Endothelial cell of umbilical vein (primary cell): ENCODE measurements around the gene CEP295NL. TPM values are rescaled to one million over a fixed set of nuclear protein-coding genes. Genes with fewer than 3 reads are reported as not detected.

Experiments
- BruUV-seq: library from RNA; stranded (reverse); fragments of 400-500 nt; replicated peaks from 2 replicates; lab custom pipeline; 2021; lab: Mats Ljungman, UMichigan
- CTCF ChIA-PET: fragments of 300-600, 350-600 bp; sonication (Branson Sonifier 250); formaldehyde crosslinking; loops from one replicate; lab custom pipeline; 2021; ENCODE audit warnings: antibody characterized with exemption, inconsistent platforms; lab: Charles Lee
- POLR2A ChIA-PET: fragments of 300-600, 350-600 bp; sonication (Branson Sonifier 250); formaldehyde crosslinking; loops from one replicate; lab custom pipeline; 2021; ENCODE audit warnings: antibody characterized with exemption, inconsistent platforms; lab: Charles Lee
- DNase-seq: peaks from one replicate; pipeline ENCODE4 v3.0.0-alpha.2; 2011; ENCODE audit warnings: low read depth, low spot score
- FAIRE-seq: peaks from 2 replicates; lab custom pipeline; 2011; peaks lifted over from hg19 to GRCh38; lab: Jason Lieb, UNC
- H2AFZ ChIP-seq: 2 replicates; pipeline ENCODE4 v1.6.0; 2012; ENCODE audit warnings: low read depth, low read length, control low read depth, inconsistent platforms
- H3K27ac ChIP-seq: 2 replicates; pipeline ENCODE4 v1.5.1; 2011; ENCODE audit warnings: low read depth, mild to moderate bottlenecking, control low read depth, low read length, moderate library complexity; ENCODE audit not compliant: insufficient read depth
- H3K27me3 ChIP-seq, 2 experiments: 2 replicates each; pipeline versions ENCODE4 v1.6.0 to v1.6.1; 2011; ENCODE audit warnings: low read length in 2 of 2, mixed read lengths in 1 of 2; ENCODE audit not compliant: control insufficient read depth in 2 of 2, insufficient read depth in 2 of 2
- H3K36me3 ChIP-seq, 2 experiments: 2 replicates in 1 of 2; 3 replicates in 1 of 2; pipeline ENCODE4 v1.5.1; 2011; ENCODE audit warnings: low read length in 2 of 2, mild to moderate bottlenecking in 1 of 2, moderate library complexity in 1 of 2; ENCODE audit not compliant: control insufficient read depth in 2 of 2, insufficient read depth in 2 of 2; ENCODE audit errors: extremely low read depth in 1 of 2
- H3K4me1 ChIP-seq: 3 replicates; pipeline ENCODE4 v1.5.1; 2011; ENCODE audit warnings: mild to moderate bottlenecking, low read length; ENCODE audit not compliant: control insufficient read depth, insufficient read depth; ENCODE audit errors: extremely low read depth
- H3K4me2 ChIP-seq: 2 replicates; pipeline ENCODE4 v1.6.1; 2011; ENCODE audit warnings: low read length, control low read depth, mixed read lengths; ENCODE audit not compliant: insufficient read depth
- H3K4me3 ChIP-seq, 3 experiments: fragments of 200-600 bp in 1 of 3; sonication (generic), shearing (Covaris generic) in 1 of 3; replicated peaks in 1 of 3; 2 replicates each; pipeline ENCODE4 v1.5.1; 2011 to 2016; ENCODE audit warnings: control low read depth in 3 of 3, low read length in 3 of 3, mild to moderate bottlenecking in 2 of 3, inconsistent platforms in 1 of 3, low read depth in 1 of 3, moderate library complexity in 1 of 3; ENCODE audit not compliant: insufficient read depth in 1 of 3
- H3K79me2 ChIP-seq: 2 replicates; pipeline ENCODE4 v1.6.0; 2012; ENCODE audit warnings: low read length, inconsistent platforms; ENCODE audit not compliant: control insufficient read depth, insufficient read depth
- H3K9ac ChIP-seq: replicated peaks from 2 replicates; pipeline ENCODE3; 2011; ENCODE audit warnings: low read length, control low read depth; ENCODE audit not compliant: insufficient read depth; ENCODE audit errors: extremely low read depth
- H3K9me1 ChIP-seq: replicated peaks from 3 replicates; pipeline ENCODE4 v1.6.0; 2011; ENCODE audit warnings: mild to moderate bottlenecking, low read length; ENCODE audit not compliant: control insufficient read depth, insufficient read depth; ENCODE audit errors: extremely low read depth
- H3K9me3 ChIP-seq: replicated peaks from 2 replicates; pipeline ENCODE4 v1.5.1; 2012; ENCODE audit warnings: low read length, inconsistent platforms; ENCODE audit not compliant: control insufficient read depth, insufficient read depth
- H4K20me1 ChIP-seq: replicated peaks from 2 replicates; pipeline ENCODE3; 2011; ENCODE audit warnings: mild to moderate bottlenecking, low read length; ENCODE audit not compliant: control insufficient read depth, insufficient read depth; ENCODE audit errors: extremely low read depth
- CTCF ChIP-seq, 2 donors: IDR thresholded peaks; 1 replicate in 1 of 2; 2 replicates in 1 of 2; pipeline ENCODE4 v1.5.1; 2011; ENCODE audit warnings: low read length in 2 of 2, mild to moderate bottlenecking in 2 of 2, moderate library complexity in 2 of 2, control low read depth in 1 of 2, inconsistent platforms in 1 of 2, low read depth in 1 of 2; ENCODE audit not compliant: insufficient read depth in 1 of 2; ENCODE audit errors: extremely low read depth in 1 of 2
- EZH2 ChIP-seq: IDR thresholded peaks from 2 replicates; pipeline ENCODE4 v1.6.1; 2012; ENCODE audit warnings: borderline replicate concordance, low read depth, mild to moderate bottlenecking, moderate library complexity, low read length, inconsistent platforms; ENCODE audit not compliant: severe bottlenecking
- FOS ChIP-seq: IDR thresholded peaks from 2 replicates; pipeline ENCODE4 v1.6.1; 2011; ENCODE audit warnings: mild to moderate bottlenecking, low read length, moderate library complexity, borderline replicate concordance; ENCODE audit not compliant: insufficient read depth
- GATA2 ChIP-seq: IDR thresholded peaks from 2 replicates; pipeline ENCODE4 v1.7.0; 2011; ENCODE audit warnings: low read depth, mild to moderate bottlenecking, moderate library complexity, mixed read lengths, low read length; ENCODE audit not compliant: insufficient read length, insufficient read depth
- JUN ChIP-seq: IDR thresholded peaks from 2 replicates; pipeline ENCODE4 v1.6.1; 2011; ENCODE audit warnings: borderline replicate concordance, low read depth; ENCODE audit not compliant: insufficient read length, insufficient read depth
- MAX ChIP-seq: IDR thresholded peaks from 2 replicates; pipeline ENCODE4 v1.6.1; 2011; ENCODE audit not compliant: insufficient read depth, insufficient read length
- MYC ChIP-seq: IDR thresholded peaks from one replicate; pipeline ENCODE4 v1.6.1; 2011; ENCODE audit warnings: mild to moderate bottlenecking, low read depth, low read length
- POLR2A ChIP-seq: IDR thresholded peaks from 2 replicates; pipeline ENCODE4 v1.6.1; 2012; ENCODE audit warnings: low read depth, mild to moderate bottlenecking, control low read depth, low read length
- POLR2AphosphoS5 ChIP-seq: IDR thresholded peaks from 2 replicates; pipeline ENCODE4 v1.6.1; 2012; ENCODE audit warnings: low read depth, mild to moderate bottlenecking, control low read depth, low read length, moderate library complexity; ENCODE audit not compliant: insufficient read depth
- dilution Hi-C: fragments of 300-500 bp; cut with MboI; formaldehyde crosslinking; loops from one replicate; pipeline ENCODE4 v1.15.0; 2019; ENCODE audit warnings: low sequenced_read_pairs; ENCODE audit not compliant: extremely low pct_ligation_motif_present
- intact Hi-C: fragments of 100-400 bp; cut with micrococcal nuclease; formaldehyde crosslinking; loops from one replicate; pipeline ENCODE4 v1.10.0; 2022
- polyA plus RNA-seq, 4 experiments: library from polyadenylated mRNA; depleted of rRNA in 3 of 4; stranded (reverse) in 3 of 4; unstranded in 1 of 4; fragments of >200 nt; gene quantifications; 2 replicates each; pipeline versions ENCODE4 v1.2.1 to v1.2.3, GENCODE V29; 2011 to 2012; ENCODE audit warnings: missing spikeins in 1 of 4
- total RNA-seq: library from RNA; stranded (reverse); gene quantifications from 2 replicates; pipeline ENCODE4 v1.2.3, GENCODE V29; 2021

The CEP295NL gene
- total and polyA plus RNA-seq, 2 donors (not counting 3 experiments of a cell fraction or from before 2014, with no cell fraction given) = 0.10 to 8.3 TPM

GRCh38 chr17:78944026-78944425 is 41.0 kb upstream of the CEP295NL start:
- Histone ChIP-seq H3K36me3 (no peaks in the 10 kb centered on the region), H4K20me1 (no peaks in the 10 kb centered on the region), H3K4me3 (no peak overlapping the region), H2AFZ (no peak overlapping the region), H3K27me3 (no peaks in the 10 kb centered on the region), H3K27ac (no peak overlapping the region), H3K9me1 (no peaks in the 10 kb centered on the region), H3K4me1 (peaks cover 6% of the 10 kb centered on the region), H3K4me2 (no peak overlapping the region), H3K9ac (no peak overlapping the region), H3K9me3 (no peaks in the 10 kb centered on the region), H3K79me2 (no peaks in the 10 kb centered on the region)
- no peak for DNase-seq
- ChIA-PET POLR2A (interaction anchor here (1.0 kb wide), 1 partner anchor 81 kb away, joined by 3 read pairs; no protein-coding TSS in a partner anchor), CTCF (interaction anchor here (0.9 to 2.9 kb wide), 4 partner anchors 9 to 78 kb away, joined by 3 to 12 read pairs (median 4); no protein-coding TSS in a partner anchor)
- no peak for FAIRE-seq
- TF ChIP-seq FOS (no peak), POLR2AphosphoS5 (no peak), MYC (no peak), CTCF (IDR thresholded peaks at IDR 0.05; ENCODE audit: extremely low read depth in 1 of 2, insufficient read depth in 1 of 2, low read depth in 1 of 2, low read length in 2 of 2) (no peak), GATA2 (no peak), POLR2A (no peak), MAX (no peak), JUN (no peak), EZH2 (no peak)
- intact Hi-C loops = no loop called here
- dilution Hi-C loops = no loop called here
- no TSS peak for BruUV-seq
